Endodermal cell (in vitro differentiated cells): ENCODE data around the gene PNMT. TPM values are rescaled to one million over a fixed set of nuclear protein-coding genes. Genes with fewer than 3 reads are reported as not detected.

Experiments used
- DNase-seq: peaks from one replicate; pipeline ENCODE4 v3.0.0-alpha.2; 2017
- H3K27ac ChIP-seq: 2 replicates; pipeline ENCODE4 v1.5.1; 2013; ENCODE audit warnings: mild to moderate bottlenecking, low read depth, low read length, moderate library complexity
- H3K27me3 ChIP-seq: 2 replicates; pipeline ENCODE4 v1.6.1; 2013; ENCODE audit warnings: mild to moderate bottlenecking, low read length, moderate library complexity; ENCODE audit not compliant: insufficient read depth, control insufficient read depth, poor library complexity, severe bottlenecking
- H3K36me3 ChIP-seq: 2 replicates; pipeline ENCODE4 v1.7.0; 2013; ENCODE audit warnings: mild to moderate bottlenecking, low read length, moderate library complexity; ENCODE audit not compliant: control insufficient read depth, insufficient read depth
- H3K4me1 ChIP-seq: one replicate; pipeline ENCODE4 v1.7.0; 2013; ENCODE audit warnings: low read length; ENCODE audit not compliant: control insufficient read depth, insufficient read depth
- H3K4me3 ChIP-seq: 2 replicates; pipeline ENCODE4 v1.5.1; 2013; ENCODE audit warnings: mild to moderate bottlenecking, low read length, moderate library complexity
- H3K9ac ChIP-seq: 2 replicates; pipeline ENCODE4 v1.6.1; 2013; ENCODE audit warnings: mild to moderate bottlenecking, low read length, moderate library complexity; ENCODE audit not compliant: poor library complexity, severe bottlenecking; ENCODE audit errors: extremely low read depth
- H3K9me3 ChIP-seq: 2 replicates; pipeline ENCODE4 v1.6.1; 2013; ENCODE audit warnings: mild to moderate bottlenecking, low read length, moderate library complexity; ENCODE audit not compliant: control insufficient read depth
- H3K27ac Mint-ChIP-seq: 2 replicates; pipeline ENCODE4 v1.8.0; 2020; ENCODE audit warnings: mixed read lengths
- H3K27me3 Mint-ChIP-seq: 2 replicates; pipeline ENCODE4 v1.8.0; 2021; ENCODE audit warnings: mild to moderate bottlenecking, mixed read lengths; ENCODE audit not compliant: insufficient read depth
- H3K36me3 Mint-ChIP-seq: 2 replicates; pipeline ENCODE4 v1.8.0; 2020; ENCODE audit warnings: low read depth, mixed read lengths
- H3K4me1 Mint-ChIP-seq: 2 replicates; pipeline ENCODE4 v1.8.0; 2020; ENCODE audit warnings: mixed read lengths
- H3K4me3 Mint-ChIP-seq: 2 replicates; pipeline ENCODE4 v1.8.0; 2020; ENCODE audit warnings: mild to moderate bottlenecking, moderate library complexity, mixed read lengths
- H3K9me3 Mint-ChIP-seq: 2 replicates; pipeline ENCODE4 v1.8.0; 2020; ENCODE audit warnings: mild to moderate bottlenecking, mixed read lengths
- WGBS, 2 experiments: methylation state at CpG; one replicate each; pipeline versions ENCODE4 v1.1.5 to v1.1.7; 2013; ENCODE audit warnings: missing lambda C conversion rate in 2 of 2, mixed read lengths in 1 of 2; ENCODE audit not compliant: insufficient coverage in 1 of 2, insufficient read length in 1 of 2; 5-methylcytosine and 5-hydroxymethylcytosine counted together
- total RNA-seq, 2 donors: library from RNA; stranded (reverse); fragmentation: NEBNext Ultra II Directional in 1 of 2; extraction: Animal tissue kit (Norgen Biotek cat#: 25700) in 1 of 2; gene quantifications; 2 replicates in 1 of 2; 3 replicates in 1 of 2; pipeline ENCODE4 v1.2.1, GENCODE V29; 2021
- TF ChIP-seq, protein P1 (sequence below): fragments of 200-600 bp; sonication (generic); conservative IDR thresholded peaks from 2 replicates; pipeline ENCODE4 v1.5.0; 2021; ENCODE audit warnings: antibody characterized with exemption, mild to moderate bottlenecking

Gene PNMT
- total RNA-seq, 2 donors from 2014 or later, result 0.55 to 1.0 TPM

DNA sequence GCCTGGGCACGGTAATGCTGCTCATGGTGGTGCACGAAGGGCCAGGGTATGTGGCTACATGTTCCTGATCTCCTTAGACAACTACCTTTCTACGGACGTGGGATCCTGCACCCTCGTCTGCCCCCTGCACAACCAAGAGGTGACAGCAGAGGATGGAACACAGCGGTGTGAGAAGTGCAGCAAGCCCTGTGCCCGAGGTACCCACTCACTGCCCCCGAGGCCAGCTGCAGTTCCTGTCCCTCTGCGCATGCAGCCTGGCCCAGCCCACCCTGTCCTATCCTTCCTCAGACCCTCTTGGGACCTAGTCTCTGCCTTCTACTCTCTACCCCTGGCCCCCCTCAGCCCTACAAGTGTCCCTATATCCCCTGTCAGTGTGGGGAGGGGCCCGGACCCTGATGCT, 43.6 kb downstream of the PNMT start:
- Mint-ChIP-seq H3K4me3 (no peak overlapping the region), H3K9me3 (no peaks in the 10 kb centered on the region), H3K27me3 (no peaks in the 10 kb centered on the region), H3K36me3 (peaks cover 59% of the 10 kb centered on the region), H3K4me1 (no peaks in the 10 kb centered on the region), H3K27ac (no peak overlapping the region)
- Histone ChIP-seq H3K4me3 (no peak overlapping the region), H3K27ac (no peak overlapping the region), H3K4me1 (no peaks in the 10 kb centered on the region), H3K9me3 (no peaks in the 10 kb centered on the region), H3K27me3 (no peaks in the 10 kb centered on the region), H3K9ac (no peak overlapping the region), H3K36me3 (peaks cover 69% of the 10 kb centered on the region)
- DNase-seq, result no peak
- TF ChIP-seq, protein P1, sequence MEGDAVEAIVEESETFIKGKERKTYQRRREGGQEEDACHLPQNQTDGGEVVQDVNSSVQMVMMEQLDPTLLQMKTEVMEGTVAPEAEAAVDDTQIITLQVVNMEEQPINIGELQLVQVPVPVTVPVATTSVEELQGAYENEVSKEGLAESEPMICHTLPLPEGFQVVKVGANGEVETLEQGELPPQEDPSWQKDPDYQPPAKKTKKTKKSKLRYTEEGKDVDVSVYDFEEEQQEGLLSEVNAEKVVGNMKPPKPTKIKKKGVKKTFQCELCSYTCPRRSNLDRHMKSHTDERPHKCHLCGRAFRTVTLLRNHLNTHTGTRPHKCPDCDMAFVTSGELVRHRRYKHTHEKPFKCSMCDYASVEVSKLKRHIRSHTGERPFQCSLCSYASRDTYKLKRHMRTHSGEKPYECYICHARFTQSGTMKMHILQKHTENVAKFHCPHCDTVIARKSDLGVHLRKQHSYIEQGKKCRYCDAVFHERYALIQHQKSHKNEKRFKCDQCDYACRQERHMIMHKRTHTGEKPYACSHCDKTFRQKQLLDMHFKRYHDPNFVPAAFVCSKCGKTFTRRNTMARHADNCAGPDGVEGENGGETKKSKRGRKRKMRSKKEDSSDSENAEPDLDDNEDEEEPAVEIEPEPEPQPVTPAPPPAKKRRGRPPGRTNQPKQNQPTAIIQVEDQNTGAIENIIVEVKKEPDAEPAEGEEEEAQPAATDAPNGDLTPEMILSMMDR, result no peak
- 92 to 100% methylated on average over 4 to 10 of the region's 10 CpGs for WGBS, 2 experiments

DNA sequence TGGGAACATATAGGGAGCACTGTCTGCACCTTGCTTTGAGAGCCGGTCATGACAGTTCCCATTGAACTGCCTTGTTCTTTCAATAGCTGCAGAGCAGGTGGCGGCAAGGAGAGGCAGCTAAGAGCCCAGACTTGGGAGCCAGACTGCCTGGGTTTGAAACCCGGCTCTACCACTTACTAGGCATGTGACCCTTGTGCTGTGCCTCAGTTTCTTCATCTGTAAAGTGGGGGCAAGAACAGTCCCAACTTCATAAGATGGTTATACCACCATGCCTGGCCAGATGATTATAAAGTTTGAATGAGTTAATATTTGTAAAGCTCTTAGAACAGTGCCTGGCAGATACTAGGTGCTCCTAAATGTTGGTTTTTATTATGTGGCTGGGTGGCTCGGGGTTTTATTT, 46.0 kb downstream of the PNMT start:
- peaks cover 64% of the 10 kb centered on the region for H3K36me3 ChIP-seq
- WGBS, 2 experiments, result 94 to 100% methylated on average over 2 to 4 of the region's 4 CpGs
- peaks cover 64% of the 10 kb centered on the region for H3K36me3 Mint-ChIP-seq

DNA sequence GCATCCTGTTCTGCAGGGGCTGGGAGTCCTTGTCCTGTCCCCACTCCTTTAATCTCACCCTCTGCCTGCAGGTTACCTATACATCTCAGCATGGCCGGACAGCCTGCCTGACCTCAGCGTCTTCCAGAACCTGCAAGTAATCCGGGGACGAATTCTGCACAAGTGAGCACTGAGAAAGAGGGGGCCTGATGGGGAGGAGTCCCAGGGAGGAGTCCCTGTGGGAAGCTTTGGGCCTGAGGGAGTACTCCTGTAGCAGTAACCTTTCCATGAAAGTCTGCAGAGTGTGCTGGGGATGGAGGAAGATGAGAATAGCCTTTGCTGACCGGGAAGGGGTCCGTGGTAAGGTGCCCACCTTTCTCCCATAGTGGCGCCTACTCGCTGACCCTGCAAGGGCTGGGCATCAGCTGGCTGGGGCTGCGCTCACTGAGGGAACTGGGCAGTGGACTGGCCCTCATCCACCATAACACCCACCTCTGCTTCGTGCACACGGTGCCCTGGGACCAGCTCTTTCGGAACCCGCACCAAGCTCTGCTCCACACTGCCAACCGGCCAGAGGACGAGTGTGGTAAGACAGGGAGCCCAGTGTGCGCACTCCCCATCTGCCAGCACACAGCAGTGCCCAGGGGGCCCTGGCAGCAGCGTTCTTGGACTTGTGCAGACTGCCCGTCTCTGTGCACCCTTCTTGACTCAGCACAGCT, 47.3 kb downstream of the PNMT start:
- DNase-seq, result no peak
- Mint-ChIP-seq H3K27me3 (no peaks in the 10 kb centered on the region), H3K4me3 (no peak overlapping the region), H3K9me3 (no peaks in the 10 kb centered on the region), H3K36me3 (peaks cover 64% of the 10 kb centered on the region), H3K27ac (no peak overlapping the region), H3K4me1 (no peaks in the 10 kb centered on the region)
- Histone ChIP-seq H3K36me3 (peaks cover 64% of the 10 kb centered on the region), H3K4me1 (no peaks in the 10 kb centered on the region), H3K4me3 (no peak overlapping the region), H3K27me3 (no peaks in the 10 kb centered on the region), H3K27ac (no peak overlapping the region), H3K9me3 (no peaks in the 10 kb centered on the region), H3K9ac (no peak overlapping the region)
- WGBS, 2 experiments, result 94 to 95% methylated on average over 8 to 18 of the region's 18 CpGs
- TF ChIP-seq, protein P1, result no peak

More for the DNA sequence above, 46.0 kb downstream of the PNMT start:
- H3K27ac Mint-ChIP-seq, result no peak overlapping the region
- Histone ChIP-seq H3K9me3 (no peaks in the 10 kb centered on the region), H3K4me1 (no peaks in the 10 kb centered on the region), H3K9ac (no peak overlapping the region), H3K27ac (no peak overlapping the region), H3K27me3 (no peaks in the 10 kb centered on the region), H3K4me3 (no peak overlapping the region)
- TF ChIP-seq, protein P1, result no peak
- H3K27me3 Mint-ChIP-seq, result no peaks in the 10 kb centered on the region
- H3K4me3 Mint-ChIP-seq, result no peak overlapping the region
- H3K9me3 Mint-ChIP-seq, result no peaks in the 10 kb centered on the region
- no peaks in the 10 kb centered on the region for H3K4me1 Mint-ChIP-seq
- DNase-seq, result no peak
